HL-60 (cell line): ENCODE measurements around the gene PKD1.
"Not testable (repeated sequence)": the region's sequence is repeated elsewhere in the genome, so short reads cannot be mapped to it uniquely, and the experiment has no call there.

Experiments
- CTCF ChIP-seq: IDR thresholded peaks from one replicate; pipeline ENCODE4 v1.5.1; 2011; ENCODE audit warnings: low read length, control low read depth, inconsistent platforms; ENCODE audit not compliant: insufficient read depth
- POLR2AphosphoS5 ChIP-seq: IDR thresholded peaks from 2 replicates; pipeline ENCODE4 v1.6.1; 2012; ENCODE audit warnings: low read depth
- REST ChIP-seq: IDR thresholded peaks from 2 replicates; pipeline ENCODE4 v1.6.1; 2012; ENCODE audit warnings: low read depth; ENCODE audit not compliant: insufficient replicate concordance

- TF ChIP-seq REST, CTCF, POLR2AphosphoS5: not testable (repeated sequence)
Observed at GRCh38 chr16:2112539-2113106, 23.1 kb downstream of the PKD1 start.
